KOPT-K1 (cell line): ENCODE data around the gene ECD.

ENCODE experiments used
- H3K27ac ChIP-seq: fragments of 200-600 bp; sonication (generic); 2 replicates; pipeline ENCODE4 v1.5.1; 2016; ENCODE audit warnings: antibody characterized with exemption, mild to moderate bottlenecking, low read depth, low read length; ENCODE audit not compliant: poor library complexity, severe bottlenecking
- H3K36me3 ChIP-seq: fragments of 200-600 bp; sonication (generic); 2 replicates; pipeline ENCODE4 v1.5.1; 2017; ENCODE audit warnings: antibody characterized with exemption, mild to moderate bottlenecking, low read length, moderate library complexity; ENCODE audit not compliant: insufficient read depth
- H3K9me3 ChIP-seq: fragments of 200-600 bp; sonication (generic); 2 replicates; pipeline ENCODE4 v1.5.1; 2017; ENCODE audit warnings: antibody characterized with exemption, low read length, mild to moderate bottlenecking; ENCODE audit not compliant: insufficient read depth, poor library complexity, severe bottlenecking

ECD gene

GRCh38 chr10:73167783-73168464 is at the start of gene ECD, which contains the start of gene FAM149B1:
Gene ECD (minus strand): TSS chr10:73168008. CDS start chr10:73163937, 4,071 bp downstream.
Gene FAM149B1 (plus strand): TSS chr10:73168119. CDS start chr10:73168340, 221 bp downstream.
- peaks cover 15% of the 10 kb centered on the region for H3K36me3 ChIP-seq
- no peaks in the 10 kb centered on the region for H3K9me3 ChIP-seq
- peak within 1 kb of the TSS; percentile 71 for H3K27ac ChIP-seq

- Histone ChIP-seq H3K9me3 (no peaks in the 10 kb centered on the region), H3K27ac (no peak overlapping the region), H3K36me3 (peaks cover 19% of the 10 kb centered on the region; the same call in 1 of the 2 replicates)
Measured at GRCh38 chr10:73215749-73216148, 47.9 kb upstream of the ECD start.

GRCh38 chr10:73211106-73211811 is 43.5 kb upstream of the ECD start:
- Histone ChIP-seq H3K27ac (no peak overlapping the region), H3K36me3 (peaks cover 6% of the 10 kb centered on the region; the same call in 1 of the 2 replicates), H3K9me3 (peaks cover 8% of the 10 kb centered on the region)

GRCh38 chr10:73210395-73211105 is 42.7 kb upstream of the ECD start:
- Histone ChIP-seq H3K9me3 (peaks cover 12% of the 10 kb centered on the region), H3K36me3 (peaks cover 6% of the 10 kb centered on the region; the same call in 1 of the 2 replicates), H3K27ac (no peak overlapping the region)

GRCh38 chr10:73209705-73210104 is 41.9 kb upstream of the ECD start:
- H3K36me3 ChIP-seq, result peaks cover 6% of the 10 kb centered on the region; the same call in 1 of the 2 replicates
- peaks cover 12% of the 10 kb centered on the region for H3K9me3 ChIP-seq
- no peak overlapping the region for H3K27ac ChIP-seq

- Histone ChIP-seq H3K9me3 (peaks cover 12% of the 10 kb centered on the region), H3K27ac (no peak overlapping the region), H3K36me3 (peaks cover 6% of the 10 kb centered on the region; the same call in 1 of the 2 replicates)
Measured at GRCh38 chr10:73207883-73208282, 40.1 kb upstream of the ECD start.

- peaks cover 12% of the 10 kb centered on the region for H3K9me3 ChIP-seq
- H3K27ac ChIP-seq, result no peak overlapping the region
- H3K36me3 ChIP-seq, result peaks cover 6% of the 10 kb centered on the region; the same call in 1 of the 2 replicates
Measured at GRCh38 chr10:73206385-73206784, 38.6 kb upstream of the ECD start.

GRCh38 chr10:73205890-73206289 is 38.1 kb upstream of the ECD start:
- Histone ChIP-seq H3K9me3 (peaks cover 12% of the 10 kb centered on the region), H3K36me3 (peaks cover 5% of the 10 kb centered on the region; the same call in 1 of the 2 replicates), H3K27ac (no peak overlapping the region)

GRCh38 chr10:73205081-73205480 is 37.3 kb upstream of the ECD start:
- Histone ChIP-seq H3K36me3 (no peaks in the 10 kb centered on the region; the same call in 1 of the 2 replicates), H3K9me3 (peaks cover 12% of the 10 kb centered on the region)

GRCh38 chr10:73190188-73190587 is 22.4 kb upstream of the ECD start:
- peaks cover 8% of the 10 kb centered on the region; the same call in 1 of the 2 replicates for H3K36me3 ChIP-seq
- H3K27ac ChIP-seq, result no peak overlapping the region
- H3K9me3 ChIP-seq, result no peaks in the 10 kb centered on the region

More at GRCh38 chr10:73205081-73205480, 37.3 kb upstream of the ECD start:
- no peak overlapping the region for H3K27ac ChIP-seq

GRCh38 chr10:73186266-73186665 is 18.5 kb upstream of the ECD start:
- Histone ChIP-seq H3K9me3 (no peaks in the 10 kb centered on the region), H3K36me3 (no peaks in the 10 kb centered on the region; the same call in 1 of the 2 replicates), H3K27ac (no peak overlapping the region)

GRCh38 chr10:73183667-73184281 is 16.0 kb upstream of the ECD start:
- Histone ChIP-seq H3K9me3 (no peaks in the 10 kb centered on the region), H3K36me3 (peaks cover 4% of the 10 kb centered on the region), H3K27ac (no peak overlapping the region)

- Histone ChIP-seq H3K9me3 (no peaks in the 10 kb centered on the region), H3K36me3 (peaks cover 12% of the 10 kb centered on the region), H3K27ac (no peak overlapping the region)
Measured at GRCh38 chr10:73182568-73182967, 14.8 kb upstream of the ECD start.

GRCh38 chr10:73174148-73174925 is 6.5 kb upstream of the ECD start:
- H3K36me3 ChIP-seq, result peaks cover 7% of the 10 kb centered on the region
- H3K9me3 ChIP-seq, result no peaks in the 10 kb centered on the region
- H3K27ac ChIP-seq, result no peak overlapping the region
